CD14-positive monocyte (primary cell): ENCODE measurements around the gene PER2. TPM values are rescaled to one million over a fixed set of nuclear protein-coding genes. Genes with fewer than 3 reads are reported as not detected.

Experiments
- DNase-seq, 3 donors: peaks; one replicate each; pipeline ENCODE4 v3.0.0-alpha.2; 2011 to 2022
- H2AFZ ChIP-seq: 2 replicates; pipeline ENCODE4 v1.6.0; 2012; ENCODE audit warnings: mild to moderate bottlenecking, low read depth, low read length, inconsistent platforms; ENCODE audit not compliant: insufficient read depth, poor library complexity, severe bottlenecking
- H3K27ac ChIP-seq, 2 donors: 1 replicate in 1 of 2; 2 replicates in 1 of 2; pipeline ENCODE4 v1.5.1; 2012 to 2013; ENCODE audit warnings: low read length in 2 of 2, control low read depth in 1 of 2, inconsistent platforms in 1 of 2, low read depth in 1 of 2, mild to moderate bottlenecking in 1 of 2
- H3K27me3 ChIP-seq, 2 donors: one replicate each; pipeline versions ENCODE4 v1.6.0 to v1.6.1; 2011 to 2013; ENCODE audit warnings: low read length in 2 of 2; ENCODE audit not compliant: control insufficient read depth in 2 of 2, insufficient read depth in 2 of 2
- H3K36me3 ChIP-seq, 2 donors: replicated peaks in 1 of 2; 1 replicate in 1 of 2; 2 replicates in 1 of 2; pipeline versions ENCODE4 v1.5.1 to v1.6.1; 2012 to 2013; ENCODE audit warnings: low read length in 2 of 2, control low read depth in 1 of 2, inconsistent platforms in 1 of 2, mild to moderate bottlenecking in 1 of 2; ENCODE audit not compliant: insufficient read depth in 2 of 2, control insufficient read depth in 1 of 2
- H3K4me1 ChIP-seq, 2 donors: 1 replicate in 1 of 2; 2 replicates in 1 of 2; pipeline versions ENCODE4 v1.5.1 to v1.6.1; 2012 to 2013; ENCODE audit warnings: low read length in 2 of 2, control low read depth in 1 of 2, inconsistent platforms in 1 of 2, mild to moderate bottlenecking in 1 of 2, moderate library complexity in 1 of 2; ENCODE audit not compliant: insufficient read depth in 2 of 2, control insufficient read depth in 1 of 2
- H3K4me2 ChIP-seq: replicated peaks from 2 replicates; pipeline ENCODE3; 2012; ENCODE audit warnings: low read length, moderate library complexity, mild to moderate bottlenecking; ENCODE audit not compliant: poor library complexity, severe bottlenecking; ENCODE audit errors: extremely low read depth
- H3K4me3 ChIP-seq, 3 experiments: fragments of 200-600 bp in 1 of 3; sonication (generic) in 1 of 3; replicated peaks in 1 of 3; 1 replicate in 2 of 3; 2 replicates in 1 of 3; pipeline ENCODE4 v1.5.1; 2011 to 2013; ENCODE audit warnings: low read length in 3 of 3, mild to moderate bottlenecking in 3 of 3, control low read depth in 2 of 3, low read depth in 2 of 3, inconsistent platforms in 1 of 3, moderate library complexity in 1 of 3
- H3K79me2 ChIP-seq: 2 replicates; pipeline ENCODE4 v1.6.0; 2012; ENCODE audit warnings: mild to moderate bottlenecking, control low read depth, inconsistent platforms, low read length, moderate library complexity; ENCODE audit not compliant: insufficient read depth
- H3K9ac ChIP-seq: 2 replicates; pipeline ENCODE4 v1.6.0; 2017; ENCODE audit warnings: low read length, mild to moderate bottlenecking; ENCODE audit not compliant: insufficient read depth, poor library complexity, severe bottlenecking
- H3K9me3 ChIP-seq, 2 donors: replicated peaks in 1 of 2; 1 replicate in 1 of 2; 2 replicates in 1 of 2; pipeline versions ENCODE4 v1.5.1 to v1.6.1; 2012 to 2013; ENCODE audit warnings: low read length in 2 of 2, control low read depth in 1 of 2; ENCODE audit not compliant: control insufficient read depth in 1 of 2, insufficient read depth in 1 of 2
- H4K20me1 ChIP-seq: 2 replicates; pipeline ENCODE4 v1.6.0; 2012; ENCODE audit warnings: mild to moderate bottlenecking, low read length, control low read depth, moderate library complexity; ENCODE audit not compliant: insufficient read depth
- H3K27ac Mint-ChIP-seq, 7 donors: one replicate each; pipeline ENCODE4 v1.8.0; 2020; ENCODE audit warnings: mild to moderate bottlenecking in 7 of 7, mixed read lengths in 7 of 7, moderate library complexity in 6 of 7, inconsistent platforms in 2 of 7
- H3K27me3 Mint-ChIP-seq, 3 donors: one replicate each; pipeline ENCODE4 v1.8.0; 2021 to 2022; ENCODE audit warnings: low read depth in 3 of 3, mild to moderate bottlenecking in 3 of 3, mixed read lengths in 3 of 3, moderate library complexity in 3 of 3, inconsistent platforms in 1 of 3
- H3K36me3 Mint-ChIP-seq, 2 donors: one replicate each; pipeline ENCODE4 v1.8.0; 2020; ENCODE audit warnings: mixed read lengths in 2 of 2, inconsistent platforms in 1 of 2, mild to moderate bottlenecking in 1 of 2
- H3K4me1 Mint-ChIP-seq: one replicate; pipeline ENCODE4 v1.8.0; 2020; ENCODE audit warnings: mild to moderate bottlenecking, mixed read lengths
- H3K4me3 Mint-ChIP-seq, 2 donors: one replicate each; pipeline ENCODE4 v1.8.0; 2020; ENCODE audit warnings: mild to moderate bottlenecking in 2 of 2, mixed read lengths in 2 of 2, moderate library complexity in 1 of 2
- H3K9me3 Mint-ChIP-seq, 7 donors: one replicate each; pipeline ENCODE4 v1.8.0; 2020 to 2022; ENCODE audit warnings: mixed read lengths in 7 of 7, mild to moderate bottlenecking in 6 of 7, moderate library complexity in 6 of 7, inconsistent platforms in 2 of 7
- CTCF ChIP-seq: fragments of 200-600 bp; IDR thresholded peaks from one replicate; pipeline ENCODE4 v1.8.0; 2022; ENCODE audit warnings: antibody characterized with exemption, mild to moderate bottlenecking
- WGBS: methylation state at CpG from one replicate; pipeline ENCODE4 v1.1.5; 2013; ENCODE audit warnings: missing lambda C conversion rate; ENCODE audit not compliant: insufficient coverage; 5-methylcytosine and 5-hydroxymethylcytosine counted together
- intact Hi-C, 2 donors: fragments of 100-400 bp; cut with micrococcal nuclease; formaldehyde crosslinking; loops; one replicate each; pipeline versions ENCODE4 v1.15.0 to v1.15.1; 2023
- polyA plus RNA-seq, 3 donors: library from polyadenylated mRNA; depleted of rRNA in 1 of 3; unstranded in 2 of 3; stranded (reverse) in 1 of 3; fragments of 300-500 nt in 2 of 3; fragments of >200 nt in 1 of 3; fragmentation: Illumina TruSeq in 2 of 3; gene quantifications; 1 replicate in 2 of 3; 2 replicates in 1 of 3; pipeline ENCODE4 v1.2.3, GENCODE V29; 2012 to 2021

The PER2 gene
- polyA plus RNA-seq, 3 donors, result 1.6 to 5.6 (median 3.1) TPM

GRCh38 chr2:238216651-238217184 is 71.7 kb downstream of the PER2 start:
- Histone ChIP-seq H3K4me2 (no peak overlapping the region), H3K9me3 (no peaks in the 10 kb centered on the region), H3K9ac (no peak overlapping the region), H3K27ac (no peak overlapping the region), H3K27me3 (peaks cover 0 to 2% of the 10 kb centered on the region in 2 donors), H3K4me3 (no peak overlapping the region), H4K20me1 (no peaks in the 10 kb centered on the region), H2AFZ (no peak overlapping the region), H3K79me2 (no peaks in the 10 kb centered on the region), H3K4me1 (no peaks in the 10 kb centered on the region), H3K36me3 (no peaks in the 10 kb centered on the region)
- intact Hi-C loops, result no loop called here
- Mint-ChIP-seq H3K27ac (no peak overlapping the region), H3K36me3 (no peaks in the 10 kb centered on the region), H3K9me3 (peaks cover 0 to 7% (median 5%) of the 10 kb centered on the region in 7 donors), H3K27me3 (peaks cover 13 to 29% (median 28%) of the 10 kb centered on the region in 3 donors), H3K4me1 (no peaks in the 10 kb centered on the region), H3K4me3 (no peak overlapping the region)
- DNase-seq, result no peak
- TF ChIP-seq CTCF, result no peak
- WGBS, result 97% methylated on average over 2 of the region's 2 CpGs

- H4K20me1 ChIP-seq, result peaks cover 8% of the 10 kb centered on the region
- DNase-seq, result no peak
- peaks cover 16% of the 10 kb centered on the region for H3K4me1 Mint-ChIP-seq
- no peak overlapping the region for H3K9ac ChIP-seq
- H3K4me3 Mint-ChIP-seq, result no peak overlapping the region
- peaks cover 19 to 20% of the 10 kb centered on the region in 2 donors for H3K4me1 ChIP-seq
- no peak overlapping the region for H3K4me2 ChIP-seq
- H2AFZ ChIP-seq, result no peak overlapping the region
- H3K27ac ChIP-seq, result no peak overlapping the region
- intact Hi-C loops, result no loop called here
- H3K79me2 ChIP-seq, result peaks cover 11% of the 10 kb centered on the region
- no peaks in the 10 kb centered on the region for H3K9me3 ChIP-seq
- peaks cover 0 to 2% (median 0%) of the 10 kb centered on the region in 7 donors for H3K9me3 Mint-ChIP-seq
- no peaks in the 10 kb centered on the region for H3K36me3 Mint-ChIP-seq
- no peaks in the 10 kb centered on the region for H3K36me3 ChIP-seq
- peaks cover 10 to 21% of the 10 kb centered on the region in 2 donors for H3K27me3 ChIP-seq
- 86% methylated on average over 7 of the region's 7 CpGs for WGBS
- no peak overlapping the region for H3K4me3 ChIP-seq
- peaks cover 7 to 11% (median 9%) of the 10 kb centered on the region in 3 donors for H3K27me3 Mint-ChIP-seq
- no peak for TF ChIP-seq CTCF
- no peak overlapping the region for H3K27ac Mint-ChIP-seq
These were observed 81.4 kb downstream of the PER2 start for GRCh38 chr2:238207006-238207405.
